Measurements from ENCODE around the gene GALK2.
"Not testable (repeated sequence)": the region's sequence is repeated elsewhere in the genome, so short reads cannot be mapped to it uniquely, and the experiment has no call there.

Gene GALK2

GRCh38 chr15:49331442-49331841 is 161.4 kb downstream of the GALK2 start:
- Mint-ChIP-seq H3K9me3 (no peaks in the 10 kb centered on the region), H3K36me3 (peaks cover 13% of the 10 kb centered on the region), H3K4me3 (no peak overlapping the region), H3K27me3 (no peaks in the 10 kb centered on the region), H3K27ac (no peak overlapping the region), H3K4me1 (peaks cover 2% of the 10 kb centered on the region)
- DNase-seq (ENCODE audit: low spot score in 2 of 2) (no peak), ATAC-seq (ENCODE audit: low read depth) (no peak)

GRCh38 chr15:49331951-49332350 is 161.9 kb downstream of the GALK2 start:
- DNase-seq (ENCODE audit: low spot score in 2 of 2) (no peak), ATAC-seq (ENCODE audit: low read depth) (no peak)
- no peak overlapping the region for H3K27ac Mint-ChIP-seq
- no peaks in the 10 kb centered on the region for H3K27me3 Mint-ChIP-seq
- H3K36me3 Mint-ChIP-seq, result peaks cover 16% of the 10 kb centered on the region
- no peak overlapping the region for H3K4me3 Mint-ChIP-seq
- no peaks in the 10 kb centered on the region for H3K9me3 Mint-ChIP-seq
- peaks cover 2% of the 10 kb centered on the region for H3K4me1 Mint-ChIP-seq

- Mint-ChIP-seq H3K27ac (no peak overlapping the region), H3K36me3 (peaks cover 32% of the 10 kb centered on the region), H3K4me3 (no peak overlapping the region), H3K9me3 (peaks cover 5% of the 10 kb centered on the region), H3K4me1 (peaks cover 2% of the 10 kb centered on the region), H3K27me3 (no peaks in the 10 kb centered on the region)
- DNase-seq (ENCODE audit: low spot score in 2 of 2) (no peak), ATAC-seq (ENCODE audit: low read depth) (no peak)
Observed at GRCh38 chr15:49339656-49340055, 169.6 kb downstream of the GALK2 start.

- peaks cover 33% of the 10 kb centered on the region for H3K36me3 Mint-ChIP-seq
- DNase-seq (ENCODE audit: low spot score in 2 of 2), result no peak
- no peaks in the 10 kb centered on the region for H3K27me3 Mint-ChIP-seq
- H3K4me3 Mint-ChIP-seq, result no peak overlapping the region
- H3K9me3 Mint-ChIP-seq, result peaks cover 5% of the 10 kb centered on the region
- H3K27ac Mint-ChIP-seq, result no peak overlapping the region
- no peak for ATAC-seq (ENCODE audit: low read depth)
- no peaks in the 10 kb centered on the region for H3K4me1 Mint-ChIP-seq
Observed at GRCh38 chr15:49343546-49343945, 173.5 kb downstream of the GALK2 start.

DNA sequence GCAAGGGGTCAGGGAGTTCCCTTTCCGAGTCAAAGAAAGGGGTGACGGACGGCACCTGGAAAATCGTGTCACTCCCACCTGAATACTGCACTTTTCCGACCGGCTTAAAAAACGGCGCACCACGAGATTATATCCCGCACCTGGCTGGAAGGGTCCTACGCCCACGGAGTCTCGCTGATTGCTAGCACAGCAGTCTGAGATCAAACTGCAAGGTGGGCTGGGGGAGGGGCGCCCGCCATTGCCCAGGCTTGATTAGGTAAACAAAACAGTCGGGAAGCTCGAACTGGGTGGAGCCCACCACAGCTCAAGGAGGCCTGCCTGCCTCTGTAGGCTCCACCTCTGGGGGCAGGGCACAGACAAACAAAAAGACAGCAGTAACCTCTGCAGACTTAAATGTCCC is 184.4 kb downstream of the GALK2 start:
- not testable (repeated sequence) for H3K4me1 Mint-ChIP-seq; H3K36me3 Mint-ChIP-seq; H3K4me3 Mint-ChIP-seq; H3K27ac Mint-ChIP-seq; ATAC-seq (ENCODE audit: low read depth); DNase-seq (ENCODE audit: low spot score in 2 of 2); H3K27me3 Mint-ChIP-seq; H3K9me3 Mint-ChIP-seq

DNA sequence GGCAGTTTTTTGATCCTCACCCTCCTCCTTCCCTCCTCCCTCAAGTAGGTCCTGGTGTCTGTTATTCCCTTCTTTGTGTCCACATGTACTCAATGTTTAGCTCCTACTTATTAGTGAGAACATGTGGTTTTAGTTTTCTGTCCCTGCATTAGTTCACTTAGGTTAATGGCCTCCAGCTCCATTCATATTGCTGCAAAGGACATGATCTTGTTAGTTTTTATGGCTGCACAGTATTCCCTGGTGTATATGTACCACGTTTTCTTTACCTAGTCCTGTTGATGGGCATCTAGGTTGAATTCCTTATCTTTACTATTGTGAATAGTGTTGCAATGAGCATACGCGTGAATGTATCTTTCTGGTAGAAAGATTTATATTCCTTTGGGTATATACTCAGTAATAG is 191.3 kb downstream of the GALK2 start:
- Mint-ChIP-seq H3K4me1 (peaks cover 6% of the 10 kb centered on the region), H3K27me3 (no peaks in the 10 kb centered on the region), H3K9me3 (peaks cover 3% of the 10 kb centered on the region), H3K36me3 (peaks cover 2% of the 10 kb centered on the region), H3K4me3 (no peak overlapping the region), H3K27ac (no peak overlapping the region)
- ATAC-seq (ENCODE audit: low read depth) (no peak), DNase-seq (ENCODE audit: low spot score in 2 of 2) (no peak)

GRCh38 chr15:49366496-49366895 is 196.4 kb downstream of the GALK2 start:
- peaks cover 2% of the 10 kb centered on the region for H3K36me3 Mint-ChIP-seq
- H3K27me3 Mint-ChIP-seq, result no peaks in the 10 kb centered on the region
- no peak for ATAC-seq (ENCODE audit: low read depth)

DNA sequence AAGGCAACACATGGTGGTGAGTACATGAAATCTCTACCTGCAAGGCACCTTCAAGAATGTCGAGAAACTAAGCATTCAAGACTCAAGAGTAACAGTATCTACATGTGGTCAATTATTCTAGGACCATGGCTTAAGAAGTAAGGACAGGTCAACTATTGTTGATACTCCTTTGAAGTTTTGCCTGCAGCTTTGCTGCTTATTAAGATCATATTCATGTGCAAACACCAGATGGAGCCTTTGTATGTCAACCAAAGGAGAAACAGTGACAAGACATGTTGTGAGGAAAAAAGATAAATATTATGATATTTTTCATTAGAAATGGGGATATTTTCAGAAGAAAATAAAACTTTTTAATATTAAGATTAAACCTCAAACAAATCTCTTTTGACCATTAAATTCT is 200.7 kb downstream of the GALK2 start:
- Mint-ChIP-seq H3K27ac (no peak overlapping the region), H3K9me3 (peaks cover 2% of the 10 kb centered on the region), H3K4me3 (no peak overlapping the region), H3K27me3 (no peaks in the 10 kb centered on the region), H3K4me1 (no peaks in the 10 kb centered on the region), H3K36me3 (peaks cover 2% of the 10 kb centered on the region)
- ATAC-seq (ENCODE audit: low read depth), result no peak
- no peak for DNase-seq (ENCODE audit: low spot score in 2 of 2)

More at GRCh38 chr15:49366496-49366895, 196.4 kb downstream of the GALK2 start:
- DNase-seq (ENCODE audit: low spot score in 2 of 2), result no peak
- Mint-ChIP-seq H3K4me3 (no peak overlapping the region), H3K9me3 (peaks cover 2% of the 10 kb centered on the region), H3K27ac (no peak overlapping the region), H3K4me1 (peaks cover 3% of the 10 kb centered on the region)

- Mint-ChIP-seq H3K4me1 (no peaks in the 10 kb centered on the region), H3K9me3 (peaks cover under 1% of the 10 kb centered on the region), H3K36me3 (no peaks in the 10 kb centered on the region), H3K27ac (no peak overlapping the region), H3K4me3 (no peak overlapping the region), H3K27me3 (no peaks in the 10 kb centered on the region)
- ATAC-seq (ENCODE audit: low read depth) (no peak), DNase-seq (ENCODE audit: low spot score in 2 of 2) (no peak)
Observed at GRCh38 chr15:49372366-49372765, 202.3 kb downstream of the GALK2 start.

- Mint-ChIP-seq H3K36me3 (no peaks in the 10 kb centered on the region), H3K9me3 (no peaks in the 10 kb centered on the region), H3K27me3 (no peaks in the 10 kb centered on the region), H3K4me3 (no peak overlapping the region), H3K27ac (no peak overlapping the region), H3K4me1 (no peaks in the 10 kb centered on the region)
- DNase-seq (ENCODE audit: low spot score in 2 of 2) (no peak), ATAC-seq (ENCODE audit: low read depth) (no peak)
Observed at GRCh38 chr15:49379996-49380395, 209.9 kb downstream of the GALK2 start.

DNA sequence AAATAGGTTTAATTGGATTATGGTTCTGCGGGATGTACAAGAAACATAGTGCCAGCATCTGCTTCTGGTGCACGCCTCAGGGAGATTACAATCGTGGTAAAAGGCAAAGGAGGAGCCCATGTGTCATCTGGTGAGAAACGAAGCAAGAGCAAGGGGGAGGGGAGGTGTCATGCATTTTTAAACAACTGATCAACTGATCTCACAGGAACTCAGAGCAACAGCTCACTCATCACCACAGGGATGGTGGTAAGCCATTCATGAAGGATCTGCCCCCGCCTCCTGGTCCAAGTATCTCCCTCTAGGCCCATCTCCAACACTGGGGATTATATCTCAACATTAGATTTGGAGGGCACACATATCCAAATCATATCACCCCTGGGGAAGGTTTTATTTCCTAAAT is 210.9 kb downstream of the GALK2 start:
- Mint-ChIP-seq H3K27ac (no peak overlapping the region), H3K36me3 (no peaks in the 10 kb centered on the region), H3K4me3 (no peak overlapping the region), H3K9me3 (no peaks in the 10 kb centered on the region), H3K4me1 (no peaks in the 10 kb centered on the region), H3K27me3 (no peaks in the 10 kb centered on the region)
- ATAC-seq (ENCODE audit: low read depth), result no peak
- no peak for DNase-seq (ENCODE audit: low spot score in 2 of 2)

All from memory B cell (primary cell).